HepG2 (cell line): ENCODE measurements around the gene ANAPC2. TPM values are rescaled to one million over a fixed set of nuclear protein-coding genes. Genes with fewer than 3 reads are reported as not detected.

ENCODE experiments used
- DZIP1 ChIP-seq: sonication (generic); formaldehyde crosslinking; IDR thresholded peaks from 2 replicates; pipeline ENCODE4 v1.5.0; 2020; ENCODE audit warnings: mild to moderate bottlenecking, missing genetic modification reagents
- GMEB1 ChIP-seq: sonication (generic); formaldehyde crosslinking; IDR thresholded peaks from 2 replicates; pipeline ENCODE4 v1.5.1; 2020; ENCODE audit warnings: missing genetic modification reagents, mild to moderate bottlenecking, borderline replicate concordance
- HMGA1 ChIP-seq: sonication (generic); formaldehyde crosslinking; conservative IDR thresholded peaks from 2 replicates; pipeline ENCODE4 v1.4.0; 2020; ENCODE audit warnings: missing genetic modification reagents
- KDM5A ChIP-seq: fragments of 200-600 bp; sonication (generic); IDR thresholded peaks from 2 replicates; pipeline ENCODE4 v1.7.0; 2018; ENCODE audit warnings: antibody characterized with exemption, mild to moderate bottlenecking, low read length, borderline replicate concordance
- NCOA5 ChIP-seq: sonication (generic); formaldehyde crosslinking; IDR thresholded peaks from 2 replicates; pipeline ENCODE4 v1.4.0; 2020; ENCODE audit warnings: missing genetic modification reagents
- NFIB ChIP-seq: sonication (generic); formaldehyde crosslinking; IDR thresholded peaks from 2 replicates; pipeline ENCODE4 v1.9.0; 2021; ENCODE audit warnings: missing genetic modification reagents, mild to moderate bottlenecking, borderline replicate concordance
- SAP130 ChIP-seq: IDR thresholded peaks from 2 replicates; pipeline ENCODE4 v1.6.1; 2016; ENCODE audit warnings: low read depth
- TAF1 ChIP-seq: sonication (generic); formaldehyde crosslinking; IDR thresholded peaks from 2 replicates; pipeline ENCODE4 v1.4.0; 2020; ENCODE audit warnings: missing genetic modification reagents
- TFDP1 ChIP-seq: IDR thresholded peaks from 2 replicates; pipeline ENCODE4 v1.6.1; 2016; ENCODE audit warnings: missing compliant biosample characterization, missing genetic modification reagents, borderline replicate concordance
- U2AF2 ChIP-seq: fragments of 200-400 bp; formaldehyde crosslinking; IDR thresholded peaks from 2 replicates; pipeline ENCODE4 v1.6.1; 2017; ENCODE audit warnings: low read depth, mild to moderate bottlenecking, low read length
- ZBTB20 ChIP-seq: sonication (generic); formaldehyde crosslinking; IDR thresholded peaks from 2 replicates; pipeline ENCODE4 v1.8.1; 2023; ENCODE audit warnings: missing genetic modification reagents, low read depth, mild to moderate bottlenecking, borderline replicate concordance
- ZHX1 ChIP-seq: sonication (generic); formaldehyde crosslinking; IDR thresholded peaks from 2 replicates; pipeline ENCODE4 v1.8.1; 2022; ENCODE audit warnings: low read depth, mild to moderate bottlenecking, missing genetic modification reagents
- ZNF503 ChIP-seq: sonication (generic); formaldehyde crosslinking; IDR thresholded peaks from 2 replicates; pipeline ENCODE4 v1.4.0; 2020; ENCODE audit warnings: missing genetic modification reagents
- ZNF550 ChIP-seq: sonication (generic); formaldehyde crosslinking; IDR thresholded peaks from 2 replicates; pipeline ENCODE4 v1.4.0; 2020; ENCODE audit warnings: mild to moderate bottlenecking, missing genetic modification reagents, borderline replicate concordance
- ZNF576 ChIP-seq: sonication (generic); formaldehyde crosslinking; IDR thresholded peaks from 2 replicates; pipeline ENCODE4 v1.4.0; 2020; ENCODE audit warnings: mild to moderate bottlenecking, missing genetic modification reagents
- ZNF580 ChIP-seq: IDR thresholded peaks from 2 replicates; pipeline ENCODE4 v1.6.1; 2016; ENCODE audit warnings: low read depth, borderline replicate concordance
- polyA plus RNA-seq, 8 experiments: library from polyadenylated mRNA; depleted of rRNA in 3 of 8; stranded (reverse) in 7 of 8; unstranded in 1 of 8; fragments of >200 nt; fragmentation: Illumina TruSeq in 4 of 8; extraction: Trizol in 4 of 8; gene quantifications; 2 replicates each; pipeline versions ENCODE4 v1.2.1 to v1.2.3, GENCODE V29; 2011 to 2016; ENCODE audit warnings: low read depth in 4 of 8, missing spikeins in 1 of 8, mixed read lengths in 1 of 8; ENCODE audit not compliant: insufficient read depth in 1 of 8
- total RNA-seq, 5 experiments: library from RNA; depleted of rRNA; stranded (reverse); fragments of >200 nt; fragmentation: Illumina TruSeq; extraction: Trizol; gene quantifications; 2 replicates each; pipeline ENCODE4 v1.2.3, GENCODE V29; 2016; ENCODE audit warnings: low read depth in 1 of 5

ANAPC2 gene
- total and polyA plus RNA-seq, 2 of the 13 experiments (the other 11 are each of a cell fraction or from before 2014, with no cell fraction given), result 12.3 to 15.4 TPM

GRCh38 chr9:137200311-137201204, 12.2 kb upstream of the ANAPC2 start, which contains the start of gene TPRN (continued):
- TF ChIP-seq SAP130 (CRISPR knock-in tag) (peak; percentile 99), KDM5A (peak; percentile 51; the same call in 1 of the 2 replicates), U2AF2 (no peak), NCOA5 (no peak), ZHX1 (CRISPR knock-in tag) (peak; percentile 80; the same call in 1 of the 2 replicates), TFDP1 (CRISPR knock-in tag) (peak; percentile 63; the same call in 1 of the 2 replicates), ZBTB20 (CRISPR knock-in tag) (peak; percentile 24; the same call in 1 of the 2 replicates), ZNF550 (no peak), HMGA1 (CRISPR knock-in tag) (no peak), ZNF576 (no peak), NFIB (CRISPR knock-in tag) (no peak), DZIP1 (CRISPR knock-in tag) (0 out of 2 replicates have a peak, but pooled peaks have one; percentile 28), ZNF580 (CRISPR knock-in tag) (peak; percentile 75; the same call in 1 of the 2 replicates), GMEB1 (peak; percentile 83), ZNF503 (CRISPR knock-in tag) (peak; percentile 42; the same call in 1 of the 2 replicates), TAF1 (peak; percentile 89)
